HG03139 (cell line): ENCODE measurements around the gene XYLT1.
"Not testable (repeated sequence)": the region's sequence is repeated elsewhere in the genome, so short reads cannot be mapped to it uniquely, and the experiment has no call there.

Experiments
- ATAC-seq: cut with Tn5 transposase; IDR thresholded peaks from one replicate; pipeline ENCODE4 v1.9.1; 2021; ENCODE audit not compliant: unreplicated experiment

The XYLT1 gene

GRCh38 chr16:17491140-17491662, 20.4 kb upstream of the XYLT1 start:
- ATAC-seq: no peak

GRCh38 chr16:17488506-17488905, 17.7 kb upstream of the XYLT1 start:
- no peak for ATAC-seq

DNA sequence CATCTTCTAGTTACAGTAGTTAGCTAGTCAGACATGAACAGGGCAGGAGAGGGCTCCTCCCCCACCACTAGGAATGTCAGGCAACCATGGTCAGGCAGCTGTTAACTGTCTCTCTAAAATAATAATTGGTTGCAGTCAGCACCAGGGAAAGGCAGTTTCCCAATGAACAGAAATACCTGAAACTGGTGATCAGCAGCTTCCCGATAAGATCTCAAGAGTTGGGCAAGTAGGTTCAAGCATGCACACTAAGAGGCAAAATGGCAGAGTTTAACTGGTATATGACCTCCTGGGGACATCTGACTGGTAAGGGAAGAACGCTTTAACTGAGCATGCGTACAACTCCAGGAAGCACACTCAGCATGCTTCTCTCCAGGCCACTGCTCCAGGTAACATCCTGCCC, 12.6 kb upstream of the XYLT1 start:
- ATAC-seq: no peak

GRCh38 chr16:17482341-17482740, 11.6 kb upstream of the XYLT1 start:
- not testable (repeated sequence) for ATAC-seq

DNA sequence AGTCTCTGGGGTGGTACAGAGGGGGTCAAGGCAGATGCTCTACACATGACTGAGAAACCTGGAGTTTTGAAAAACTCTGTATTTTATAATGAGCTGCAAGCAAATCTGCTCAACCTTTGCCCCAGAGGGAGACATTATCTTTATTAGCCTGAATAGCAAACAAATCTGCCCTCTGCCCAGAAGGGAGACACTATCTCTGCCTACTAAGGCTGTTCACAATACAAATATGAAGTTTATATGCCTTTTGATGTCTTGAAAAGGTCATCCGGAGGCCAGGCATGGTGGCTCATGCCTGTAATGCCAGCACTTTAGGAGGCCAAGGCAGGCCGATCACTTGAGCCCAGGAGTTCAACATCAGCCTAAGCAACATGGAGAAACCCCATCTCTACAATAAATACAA, 11.0 kb upstream of the XYLT1 start:
- ATAC-seq: no peak

DNA sequence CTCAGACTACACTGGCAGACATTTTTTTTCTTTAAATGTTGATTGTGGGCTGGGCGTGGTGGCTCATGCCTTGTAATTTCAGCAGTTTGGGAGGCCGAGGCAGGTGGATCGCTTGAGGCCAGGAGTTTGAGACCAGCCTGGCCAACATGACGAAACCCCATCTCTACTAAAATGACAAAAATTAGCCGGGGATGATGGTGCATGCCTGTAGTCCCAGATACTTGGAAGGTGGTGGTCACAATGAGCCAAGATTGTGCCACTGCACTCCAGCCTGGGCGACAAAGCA, 6.4 kb upstream of the XYLT1 start:
- not testable (repeated sequence) for ATAC-seq

DNA sequence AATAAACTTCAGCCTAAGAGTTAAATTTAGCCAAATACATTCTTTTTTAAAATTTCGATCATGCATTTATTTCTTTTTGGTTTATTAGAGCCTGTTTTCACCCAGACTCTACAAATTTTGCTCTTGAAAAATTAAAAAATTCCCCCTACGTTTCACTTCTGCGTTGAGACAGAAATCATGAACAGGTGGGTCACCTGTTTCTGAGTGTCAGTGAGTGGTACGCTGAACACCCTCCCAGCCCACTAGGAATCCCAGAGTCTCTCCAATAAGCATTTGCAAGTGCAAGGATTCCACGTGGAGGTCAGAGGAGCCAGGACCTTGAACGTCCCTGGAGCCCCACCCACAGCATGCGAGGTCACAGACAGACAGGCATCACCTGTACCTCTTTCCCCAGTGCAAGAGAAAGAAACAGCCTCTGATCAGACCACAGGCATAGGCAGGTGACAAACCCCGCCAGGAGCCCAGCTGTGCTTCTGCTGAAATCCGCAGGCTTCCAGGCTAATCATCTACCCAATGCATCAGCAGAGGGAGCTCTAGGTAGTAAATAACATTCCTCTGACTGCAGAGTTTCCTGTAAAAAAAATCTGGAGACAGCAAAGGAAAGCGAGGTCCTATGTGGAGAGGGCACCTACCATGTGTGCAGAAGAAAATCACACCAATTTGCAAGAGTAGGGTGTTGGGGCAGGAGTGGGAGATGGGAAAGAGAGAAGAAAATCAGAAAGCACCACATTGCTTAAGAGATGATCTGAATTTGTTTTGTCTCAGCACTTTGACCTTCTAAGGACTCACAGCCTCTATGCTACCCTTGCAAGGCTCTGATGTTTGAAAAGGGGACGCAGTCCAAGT, 5.9 kb upstream of the XYLT1 start:
- ATAC-seq: no peak

DNA sequence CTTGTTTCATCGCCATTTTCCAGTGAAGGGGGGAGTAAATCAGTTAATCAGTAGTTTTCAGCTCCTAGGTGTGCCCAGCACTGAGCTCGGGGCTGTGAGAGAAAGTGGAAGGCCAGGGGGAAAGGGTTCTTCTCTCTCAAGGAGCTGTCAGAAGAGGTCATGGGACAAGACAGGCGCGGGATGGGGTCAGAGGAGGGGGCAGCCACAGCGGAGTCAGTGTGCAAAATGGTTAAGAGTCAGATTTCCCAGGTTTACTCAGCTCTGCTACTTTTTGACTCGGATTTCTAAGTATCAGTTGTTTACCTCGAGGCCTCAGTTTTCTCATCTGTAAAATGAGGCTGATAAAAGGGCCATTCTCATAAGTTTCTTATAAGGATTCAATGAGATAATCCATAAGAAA, 4.3 kb upstream of the XYLT1 start:
- no peak for ATAC-seq

- no peak for ATAC-seq
Measured at GRCh38 chr16:17474572-17474971, 3.8 kb upstream of the XYLT1 start.

GRCh38 chr16:17474037-17474436, 3.3 kb upstream of the XYLT1 start:
- no peak for ATAC-seq

GRCh38 chr16:17471719-17472461, 1.1 kb upstream of the XYLT1 start:
- ATAC-seq: no peak

DNA sequence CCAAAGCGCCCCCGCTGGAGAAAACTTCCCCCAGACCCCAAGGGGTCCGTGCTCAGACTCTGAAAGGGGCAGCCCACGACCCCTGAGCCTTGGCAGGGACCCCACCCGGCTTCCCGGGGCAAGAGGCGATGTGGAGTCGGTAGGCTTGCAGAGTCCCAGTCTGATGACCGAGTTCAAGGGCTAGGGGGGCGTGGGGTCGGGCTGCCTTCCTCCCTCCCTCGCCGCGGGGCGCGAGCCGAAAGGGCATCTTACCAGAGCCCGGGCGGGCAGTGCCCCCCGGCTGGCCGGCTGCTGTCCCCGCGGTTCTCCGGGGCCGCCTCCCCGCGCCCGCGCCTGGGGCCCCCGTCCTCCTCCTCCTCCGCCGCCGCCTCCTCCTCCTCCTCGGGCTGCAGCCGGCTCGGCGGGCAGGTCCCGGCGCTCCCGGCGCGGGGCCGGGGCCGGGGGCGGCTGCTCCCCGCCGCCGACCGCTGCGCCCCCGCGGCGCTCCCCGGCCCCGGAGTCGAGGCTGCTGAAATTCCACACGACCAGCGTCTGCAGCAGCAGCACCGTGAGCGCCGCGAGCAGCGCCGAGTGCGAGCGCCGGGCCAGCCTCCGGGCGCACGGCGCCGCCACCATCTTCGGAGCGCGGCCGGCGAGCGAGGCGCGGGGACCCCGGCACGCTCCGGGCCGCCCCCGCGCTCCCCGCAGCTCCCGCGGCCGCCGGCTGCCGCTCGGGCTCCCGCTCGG, 415 bp downstream of the XYLT1 start:
- no peak for ATAC-seq

- ATAC-seq: no peak
Measured at GRCh38 chr16:17469741-17470181, 999 bp downstream of the XYLT1 start.

- ATAC-seq: no peak
Measured at GRCh38 chr16:17469011-17469740, 1.6 kb downstream of the XYLT1 start.

DNA sequence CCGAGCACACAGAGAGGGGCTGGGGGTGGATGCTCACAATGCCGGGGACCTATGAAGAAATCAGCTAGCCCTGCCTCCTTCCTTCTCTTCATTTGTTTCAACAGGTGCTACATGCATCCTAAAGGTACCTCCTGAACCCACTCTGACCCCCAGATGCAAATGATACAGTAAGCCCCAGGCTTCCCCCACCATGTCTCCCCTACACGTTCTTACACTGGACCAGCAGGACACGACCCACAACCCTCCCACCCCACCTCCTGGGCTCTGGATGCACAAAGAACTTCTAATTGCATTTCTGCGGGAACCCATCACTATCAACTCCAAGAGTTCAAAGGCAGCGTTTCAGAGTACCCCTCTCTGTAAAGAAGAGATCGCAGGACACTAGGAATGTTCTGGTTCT, 2.1 kb downstream of the XYLT1 start:
- no peak for ATAC-seq

DNA sequence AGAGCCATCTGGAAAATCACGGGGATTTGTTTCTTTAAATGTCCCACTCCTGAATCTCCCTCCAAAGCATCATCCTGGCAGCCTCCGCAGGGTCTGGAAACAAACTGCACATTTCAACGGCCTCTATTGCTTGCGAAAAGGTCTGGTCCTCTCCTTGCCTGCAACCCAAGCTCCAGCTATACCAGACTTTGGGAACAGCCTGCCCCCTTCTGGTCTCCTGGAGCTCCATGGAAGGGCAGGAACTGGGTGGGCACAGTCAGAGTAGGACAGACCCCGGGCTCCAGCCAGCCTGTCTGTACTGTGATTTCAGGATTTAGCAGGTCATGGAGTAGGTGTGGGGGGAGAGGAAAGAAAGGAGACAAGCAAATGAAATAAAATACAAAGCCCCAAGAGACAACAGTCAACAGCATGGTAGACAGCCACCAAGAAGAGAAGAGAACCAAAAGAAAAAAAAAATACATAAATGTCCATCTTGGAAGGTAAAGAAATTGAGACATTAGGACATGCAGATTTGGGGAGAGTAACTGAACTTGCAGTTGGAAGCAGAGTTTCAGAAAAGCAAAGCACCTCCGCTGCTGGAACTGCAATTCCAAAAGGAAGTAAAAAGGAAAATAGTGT, 2.7 kb downstream of the XYLT1 start:
- ATAC-seq: no peak

DNA sequence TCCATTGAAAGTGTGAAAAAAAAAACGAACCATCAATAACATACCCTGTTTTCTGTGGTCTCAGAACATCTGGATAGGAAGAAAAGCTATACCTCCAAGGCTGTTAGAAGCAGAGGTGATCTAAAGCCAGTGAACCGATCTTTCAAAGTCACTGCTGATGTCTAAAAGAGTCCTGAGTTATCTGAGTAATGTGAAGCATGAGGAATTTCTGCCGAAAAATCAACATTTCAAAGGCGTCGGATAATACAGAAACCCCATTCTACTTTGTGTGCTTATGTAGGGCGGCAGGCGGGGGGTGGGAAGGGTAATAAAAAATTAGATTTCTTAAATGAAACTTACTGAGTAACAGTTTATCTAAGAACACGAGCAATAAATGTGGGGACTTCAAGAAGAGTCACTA, 3.9 kb downstream of the XYLT1 start:
- no peak for ATAC-seq

DNA sequence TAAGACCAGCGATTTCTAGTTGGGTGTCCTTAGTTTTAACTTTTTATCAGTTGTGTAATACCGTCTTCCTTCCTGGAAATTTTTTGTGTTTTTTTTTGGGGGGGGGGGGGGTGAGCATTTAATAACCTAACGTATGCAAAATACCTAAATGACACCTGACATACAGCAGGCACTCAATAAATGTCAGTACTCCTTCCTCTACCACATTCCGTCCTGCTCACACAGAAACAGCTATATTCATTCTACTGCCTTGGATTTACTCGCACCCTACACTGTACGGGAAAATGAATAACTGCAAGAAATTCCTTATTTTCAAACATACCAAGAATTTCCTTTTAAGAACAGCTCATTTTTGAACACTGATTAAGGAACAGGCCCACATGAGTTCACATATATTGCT, 5.3 kb downstream of the XYLT1 start:
- ATAC-seq: no peak

DNA sequence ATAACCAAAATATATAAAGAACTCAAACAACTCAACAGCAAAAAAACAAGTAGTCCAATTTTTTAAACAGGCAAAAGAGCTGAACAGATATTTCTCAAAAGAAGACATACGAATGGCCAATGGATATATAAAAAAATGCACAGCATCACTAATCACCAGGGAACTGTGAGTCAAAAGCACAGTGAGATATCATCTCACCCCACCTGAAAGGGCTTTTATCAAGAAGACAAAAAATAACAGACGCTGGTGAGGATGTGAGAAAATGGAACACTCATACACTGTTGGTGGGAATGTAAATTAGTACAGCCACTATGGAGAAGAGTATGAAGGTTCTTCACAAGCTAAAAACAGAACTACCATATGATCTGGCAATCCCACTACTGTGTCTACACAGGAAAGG, 7.4 kb downstream of the XYLT1 start:
- ATAC-seq: no peak

DNA sequence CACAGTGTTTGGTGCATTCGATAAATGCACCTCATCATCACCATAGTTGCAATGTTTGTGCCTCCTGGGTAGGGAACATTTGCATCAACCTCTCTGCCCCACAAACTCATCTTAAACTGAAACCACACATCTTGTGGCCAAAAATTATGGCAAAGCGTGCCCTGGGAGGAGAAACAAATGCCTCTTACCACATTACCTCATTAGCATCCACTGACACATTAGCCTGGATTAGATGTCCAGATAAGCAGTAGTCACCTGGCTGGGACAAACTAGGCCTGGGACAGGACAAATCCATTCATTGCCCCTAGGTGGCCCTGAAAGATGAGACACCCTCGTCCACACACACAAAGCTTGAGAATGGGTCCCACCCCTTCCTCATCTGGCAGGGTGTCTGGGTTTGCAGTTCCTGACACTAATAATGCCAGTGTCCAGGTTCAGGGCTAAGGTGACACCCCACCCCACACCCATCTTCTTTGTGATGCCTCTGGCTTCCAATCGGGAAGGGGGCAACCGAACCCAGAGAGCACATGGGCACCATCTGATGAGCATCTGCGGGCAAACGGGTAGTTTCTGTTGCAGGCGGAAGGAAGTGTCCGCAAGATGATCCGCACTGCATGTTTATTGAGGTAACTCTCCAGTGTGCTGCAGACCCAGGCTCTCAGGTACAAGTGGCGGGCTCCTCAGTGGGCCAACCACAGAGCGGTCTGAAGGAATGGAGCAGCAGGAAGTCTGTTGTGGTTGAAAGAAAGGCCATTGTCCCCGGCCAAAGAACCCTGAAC, 8.6 kb downstream of the XYLT1 start:
- ATAC-seq: no peak
